GM19043 (cell line): ENCODE data around the gene RASEF.

Experiments
- ATAC-seq: cut with Tn5 transposase; IDR thresholded peaks from one replicate; pipeline ENCODE4 v1.9.1; 2021; ENCODE audit warnings: low read depth; ENCODE audit not compliant: unreplicated experiment

The RASEF gene

DNA sequence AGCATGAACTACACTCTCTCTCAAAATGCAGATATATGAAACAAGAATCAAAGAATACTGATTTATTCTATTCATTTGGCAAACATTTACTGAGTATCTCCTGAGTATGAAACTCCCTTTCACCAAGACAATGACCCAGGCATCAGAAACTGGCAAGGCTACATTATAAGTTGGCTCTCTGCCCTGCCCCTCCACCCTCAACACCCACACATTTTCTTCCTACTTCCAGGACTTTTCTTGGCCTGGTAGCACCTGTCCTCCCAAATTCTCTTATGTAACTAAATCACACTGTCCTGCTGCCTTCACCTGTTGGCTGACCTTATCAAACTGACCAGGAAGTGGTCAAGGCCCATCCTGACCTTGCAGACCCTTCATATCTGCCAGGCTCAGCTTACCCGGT, 3.5 kb downstream of the RASEF start:
- ATAC-seq = no peak

GRCh38 chr9:83056911-83057310, 6.0 kb downstream of the RASEF start:
- ATAC-seq = no peak

DNA sequence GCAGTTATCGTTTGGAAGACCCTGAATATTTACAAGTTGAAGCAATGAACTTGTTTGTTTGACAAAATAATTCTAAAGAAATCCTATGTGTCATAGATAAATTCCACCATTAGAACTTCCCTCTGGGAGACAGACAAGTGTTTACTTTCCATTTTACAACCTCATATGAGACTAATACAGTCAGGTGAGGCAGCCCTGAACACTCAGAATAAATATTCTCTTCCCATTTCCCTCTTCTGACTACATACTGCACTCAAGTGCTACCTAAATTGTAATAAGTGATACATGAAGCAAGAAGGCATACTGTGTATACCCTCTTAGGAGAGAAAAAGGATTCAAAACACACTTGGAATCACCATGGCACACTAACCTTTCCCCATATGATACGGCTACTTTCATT, 6.8 kb downstream of the RASEF start:
- ATAC-seq = no peak

GRCh38 chr9:83047839-83048775, 14.8 kb downstream of the RASEF start:
- ATAC-seq = no peak

GRCh38 chr9:83043597-83043996, 19.3 kb downstream of the RASEF start:
- ATAC-seq = no peak

DNA sequence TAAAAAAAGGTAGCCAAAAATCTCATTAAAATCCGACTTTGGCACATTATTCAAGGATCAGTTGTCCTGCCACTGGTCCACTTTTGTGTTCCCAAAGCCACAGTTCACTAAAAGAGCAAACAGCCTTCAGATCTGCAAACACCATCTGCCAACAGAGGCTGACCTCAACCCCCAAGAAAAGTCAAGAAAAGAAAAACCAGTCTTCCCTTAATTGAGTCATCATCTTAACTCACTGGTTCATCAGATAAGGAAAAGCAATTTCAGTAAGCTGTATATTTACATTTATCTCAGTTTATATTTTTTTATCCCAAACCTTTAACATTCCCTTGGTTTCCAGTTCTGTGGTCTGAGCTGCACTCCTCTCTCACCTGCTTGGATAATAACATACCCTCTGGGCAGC, 21.2 kb downstream of the RASEF start:
- no peak for ATAC-seq

DNA sequence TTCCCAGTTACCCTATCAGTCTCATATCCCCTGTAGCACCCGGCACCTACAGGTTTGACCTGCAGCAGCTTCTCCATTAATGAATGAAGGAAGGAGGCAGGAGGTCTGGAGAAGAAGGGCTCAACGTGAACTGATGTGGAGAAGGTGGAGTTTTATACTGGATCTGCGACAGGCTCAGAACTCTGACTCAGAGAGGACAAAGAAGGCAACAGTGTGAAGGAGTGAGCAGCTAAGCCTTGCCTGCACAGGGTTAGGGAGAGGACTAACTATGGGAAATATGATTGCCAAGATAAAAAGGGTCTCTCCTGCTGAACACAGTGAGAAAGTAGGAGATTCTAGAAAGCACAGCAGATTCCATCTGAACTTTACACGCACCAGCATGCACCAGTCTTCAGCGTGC, 23.6 kb downstream of the RASEF start:
- ATAC-seq = no peak

GRCh38 chr9:83036043-83036442, 26.9 kb downstream of the RASEF start:
- no peak for ATAC-seq

DNA sequence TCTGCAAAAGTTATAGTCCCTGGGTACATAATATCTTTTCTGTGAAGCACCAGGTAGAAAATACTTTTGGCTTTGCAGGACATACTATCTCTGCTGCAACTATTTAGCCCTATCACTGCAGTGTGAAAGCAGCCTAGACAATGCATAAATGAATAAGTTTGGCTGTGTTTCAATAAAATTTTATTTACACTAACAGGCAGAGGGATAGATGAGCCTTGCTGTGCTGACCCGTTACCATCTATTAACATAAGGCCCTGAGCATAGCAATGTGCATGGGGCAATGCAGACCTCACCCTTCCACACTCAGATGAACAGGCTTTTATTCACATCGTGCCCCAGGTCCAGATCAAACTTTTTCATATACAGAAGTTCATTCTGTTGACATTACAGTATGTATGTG, 27.8 kb downstream of the RASEF start:
- no peak for ATAC-seq

DNA sequence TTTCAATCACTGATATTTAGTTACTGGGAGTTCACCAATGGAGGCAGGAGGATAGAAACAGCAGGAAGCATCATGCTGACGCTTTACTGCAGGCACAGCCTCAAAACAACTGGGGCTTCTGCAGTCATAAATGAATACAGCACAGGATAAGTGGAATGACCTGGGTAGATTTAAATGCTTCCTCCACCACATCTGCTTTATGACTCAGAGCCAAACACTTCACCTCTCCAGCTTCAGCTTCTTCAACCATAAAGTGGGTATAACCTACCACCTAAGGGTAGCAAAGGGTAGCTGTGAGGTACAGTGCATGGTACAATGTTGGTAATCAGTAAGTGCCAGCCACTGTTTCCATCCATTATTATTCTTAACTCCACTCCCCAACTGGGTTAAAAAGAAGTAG, 28.4 kb downstream of the RASEF start:
- no peak for ATAC-seq

DNA sequence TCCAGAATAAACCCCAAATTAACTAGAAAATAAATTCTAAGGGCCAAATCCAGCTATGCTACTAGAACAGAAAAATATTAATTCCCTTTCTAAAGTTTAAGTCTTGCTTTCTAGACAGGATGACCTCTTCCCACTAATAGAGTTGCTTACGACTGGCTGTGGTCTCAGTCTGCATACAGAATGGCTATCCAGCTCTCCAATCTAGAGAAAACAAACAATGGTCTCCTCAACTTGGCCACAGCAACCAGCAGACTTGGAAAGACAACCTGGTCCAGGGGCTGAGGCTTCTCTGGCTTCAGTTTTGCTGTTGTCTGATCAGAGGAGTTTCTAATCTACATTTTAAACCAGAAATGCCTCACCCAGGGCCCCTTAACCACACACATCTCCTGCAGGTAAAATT, 28.9 kb downstream of the RASEF start:
- no peak for ATAC-seq

GRCh38 chr9:83032065-83032625, 30.8 kb downstream of the RASEF start:
- ATAC-seq = no peak

DNA sequence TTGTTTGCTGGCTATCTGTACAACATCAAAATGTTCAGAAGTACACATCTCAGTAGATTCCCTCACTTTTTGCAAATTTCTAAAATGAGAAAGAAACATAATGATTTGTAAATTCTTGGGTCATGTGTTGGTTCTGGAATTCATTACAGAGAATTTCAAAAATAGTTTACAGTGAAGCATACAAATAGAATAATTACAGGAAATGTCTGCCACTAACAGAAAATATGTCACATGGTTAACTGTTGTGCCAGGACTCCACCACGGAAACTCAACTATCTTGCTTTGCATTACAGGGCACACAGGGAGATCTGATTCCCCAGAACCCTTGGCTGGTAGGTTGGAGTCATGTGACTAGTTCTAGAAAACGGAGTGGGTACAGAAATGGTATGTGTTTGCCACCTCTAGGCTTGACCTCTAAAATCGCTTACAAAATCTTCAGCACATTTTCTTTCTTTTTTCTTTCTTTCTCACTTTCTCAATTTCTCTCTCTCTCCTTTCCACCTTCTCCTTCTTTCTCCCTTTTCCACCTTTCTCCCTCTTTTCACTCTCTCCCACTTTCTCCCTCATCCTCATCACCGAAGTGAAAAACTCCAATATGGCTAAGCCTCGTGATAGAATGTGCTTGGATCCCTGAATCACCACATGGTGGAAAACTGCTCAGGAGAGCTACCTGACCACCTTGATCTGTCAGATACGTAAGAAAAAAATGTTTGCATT, 32.4 kb downstream of the RASEF start:
- no peak for ATAC-seq

DNA sequence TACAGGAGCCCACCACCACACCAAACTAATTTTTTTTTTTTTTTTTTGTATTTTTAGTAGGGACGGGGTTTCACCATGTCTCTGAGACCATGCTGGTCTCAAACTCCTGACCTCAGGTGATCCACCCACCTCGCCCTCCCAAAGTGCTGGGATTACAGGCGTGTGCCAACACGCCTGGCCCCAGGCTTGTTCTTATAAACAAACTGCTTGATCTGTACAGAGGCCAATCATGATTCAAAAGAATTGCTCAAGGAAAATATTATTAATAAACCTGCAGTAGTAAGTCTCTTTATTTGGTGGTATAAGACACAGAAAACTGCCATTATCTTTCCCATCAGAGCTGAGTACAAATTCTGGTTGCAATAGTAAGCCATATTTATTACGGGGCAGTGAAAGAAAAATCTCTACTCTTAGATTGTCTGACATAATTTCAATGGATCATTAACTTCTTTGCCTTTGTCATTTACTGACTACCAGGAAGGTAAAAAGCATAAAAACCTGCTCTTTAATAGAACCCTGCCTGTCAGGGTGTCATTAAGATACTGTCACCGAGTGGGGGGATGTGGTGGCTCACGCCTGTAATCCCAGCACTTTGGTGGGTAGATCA, 33.3 kb downstream of the RASEF start:
- no peak for ATAC-seq

GRCh38 chr9:83027153-83027891, 35.6 kb downstream of the RASEF start:
- ATAC-seq = no peak

- no peak for ATAC-seq
Measured at GRCh38 chr9:83024506-83025125, 38.3 kb downstream of the RASEF start.

GRCh38 chr9:83023151-83023550, 39.8 kb downstream of the RASEF start:
- ATAC-seq = no peak

DNA sequence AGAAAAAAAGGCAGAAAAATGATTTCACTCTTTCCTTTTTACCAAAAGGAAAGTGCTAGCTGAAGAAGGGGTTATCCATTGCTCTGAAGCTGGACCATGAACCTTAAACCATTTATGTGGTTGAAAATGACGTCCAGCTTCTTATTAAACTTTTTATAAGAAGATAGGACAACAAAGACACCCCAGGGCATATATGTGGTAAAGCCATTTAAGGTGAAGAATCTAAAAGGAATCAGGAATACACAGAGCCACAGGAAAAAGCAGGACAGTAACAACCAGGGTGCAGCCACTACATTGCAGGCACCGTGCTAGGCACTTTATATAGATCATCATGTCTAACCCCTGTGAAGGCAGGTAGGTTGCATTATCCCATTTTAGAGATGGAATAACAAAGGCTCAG, 42.1 kb downstream of the RASEF start:
- ATAC-seq = no peak

- ATAC-seq = no peak
Measured at GRCh38 chr9:83020327-83020726, 42.6 kb downstream of the RASEF start.

- no peak for ATAC-seq
Measured at GRCh38 chr9:83019246-83019645, 43.7 kb downstream of the RASEF start.
